CD4-positive, alpha-beta T cell treated with Interleukin-17A for 1 hour (primary cell): ENCODE data around the gene PALMD.

Source experiments
- DNase-seq: peaks from one replicate; pipeline ENCODE4 v3.0.0-alpha.2; 2020

The PALMD gene

GRCh38 chr1:99645699-99646531 lies at the start of gene PALMD:
PALMD (plus strand) TSS chr1:99646113; CDS start chr1:99646318, 205 bp downstream.
- no peak for DNase-seq

- DNase-seq: no peak
Measured at GRCh38 chr1:99598738-99599411, 47.0 kb upstream of the PALMD start.

- no peak for DNase-seq
Measured at GRCh38 chr1:99599678-99600175, 46.2 kb upstream of the PALMD start.

- no peak for DNase-seq
Measured at GRCh38 chr1:99600782-99601181, 45.1 kb upstream of the PALMD start.

- DNase-seq: no peak
Measured at GRCh38 chr1:99601208-99601607, 44.7 kb upstream of the PALMD start.

- no peak for DNase-seq
Measured at GRCh38 chr1:99601709-99602403, 44.1 kb upstream of the PALMD start.

GRCh38 chr1:99602404-99602969 lies 43.4 kb upstream of the PALMD start:
- DNase-seq: no peak

- DNase-seq: no peak
Measured at GRCh38 chr1:99603699-99604560, 42.0 kb upstream of the PALMD start.

- DNase-seq: no peak
Measured at GRCh38 chr1:99606306-99606705, 39.6 kb upstream of the PALMD start.

GRCh38 chr1:99607590-99607989 lies 38.3 kb upstream of the PALMD start:
- no peak for DNase-seq

GRCh38 chr1:99608058-99608457 lies 37.9 kb upstream of the PALMD start:
- no peak for DNase-seq

- no peak for DNase-seq
Measured at GRCh38 chr1:99613716-99614115, 32.2 kb upstream of the PALMD start.

GRCh38 chr1:99614728-99615127 lies 31.2 kb upstream of the PALMD start:
- no peak for DNase-seq

GRCh38 chr1:99619583-99619982 lies 26.3 kb upstream of the PALMD start:
- no peak for DNase-seq

- no peak for DNase-seq
Measured at GRCh38 chr1:99621340-99621901, 24.5 kb upstream of the PALMD start.

GRCh38 chr1:99622702-99623347 lies 23.1 kb upstream of the PALMD start:
- no peak for DNase-seq

- no peak for DNase-seq
Measured at GRCh38 chr1:99623554-99623953, 22.4 kb upstream of the PALMD start.

- no peak for DNase-seq
Measured at GRCh38 chr1:99627615-99628014, 18.3 kb upstream of the PALMD start.

- no peak for DNase-seq
Measured at GRCh38 chr1:99629164-99629563, 16.7 kb upstream of the PALMD start.

GRCh38 chr1:99634971-99635624 lies 10.8 kb upstream of the PALMD start:
- DNase-seq: no peak

- DNase-seq: no peak
Measured at GRCh38 chr1:99635664-99636063, 10.2 kb upstream of the PALMD start.
